ENCODE measurements around the gene SPAG16.

SPAG16 gene

DNA sequence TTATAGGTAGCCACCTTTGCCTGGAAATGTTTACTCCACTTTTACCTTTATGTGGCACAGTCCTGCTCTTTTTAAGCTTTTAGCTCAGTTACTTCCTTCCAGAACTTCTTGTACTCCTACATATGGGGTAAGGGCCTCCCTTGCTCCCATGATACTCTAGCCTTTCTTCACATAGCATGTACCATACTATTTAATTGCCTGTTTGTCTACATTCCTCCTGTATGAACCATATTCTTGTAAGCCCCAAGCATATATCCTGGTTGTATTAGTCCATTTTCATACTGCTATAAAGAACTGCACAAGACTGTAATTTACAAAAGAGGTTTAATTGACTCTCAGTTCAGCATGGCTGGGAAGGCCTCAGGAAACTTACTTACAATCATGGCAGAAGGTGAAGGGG, 1035.9 kb downstream of the SPAG16 start:
- no peak for DNase-seq

DNA sequence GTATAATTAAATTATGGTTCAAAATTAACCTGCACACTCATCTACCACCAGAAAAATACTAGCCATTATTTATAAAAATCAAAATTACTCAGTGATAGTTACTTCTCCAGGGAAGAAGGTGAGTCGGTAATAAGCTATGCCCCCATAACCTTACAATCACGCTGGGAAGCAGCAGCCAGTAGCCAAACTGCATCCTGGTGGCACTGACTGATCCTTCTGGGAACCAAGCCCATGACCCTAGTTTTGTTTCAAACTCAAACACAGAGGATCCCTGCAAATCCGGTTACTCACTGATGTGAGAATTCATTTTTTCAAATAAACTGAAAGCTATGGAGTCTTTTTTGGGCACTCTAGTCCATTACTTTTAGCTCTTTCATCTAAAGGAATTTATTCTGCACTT, 1038.4 kb downstream of the SPAG16 start:
- no peak for DNase-seq

DNA sequence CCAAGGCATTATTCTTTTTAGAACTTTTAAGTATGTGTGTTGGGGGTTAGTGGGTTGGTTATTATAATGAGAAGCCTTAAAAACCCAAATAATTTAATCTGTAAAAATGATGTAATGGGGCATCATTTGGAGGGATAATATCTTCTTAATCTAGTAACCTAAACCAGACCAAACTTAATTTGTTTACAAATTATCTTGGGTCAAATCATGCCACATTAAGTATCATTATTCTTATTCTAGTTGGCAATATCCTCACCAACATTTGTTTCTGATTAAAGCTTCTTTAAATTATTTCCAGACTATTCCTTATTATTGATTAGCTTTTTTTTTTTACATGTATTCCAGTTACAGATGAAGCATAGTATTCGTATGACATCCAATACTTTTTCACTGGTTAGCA, 1041.1 kb downstream of the SPAG16 start:
- no peak for DNase-seq

DNA sequence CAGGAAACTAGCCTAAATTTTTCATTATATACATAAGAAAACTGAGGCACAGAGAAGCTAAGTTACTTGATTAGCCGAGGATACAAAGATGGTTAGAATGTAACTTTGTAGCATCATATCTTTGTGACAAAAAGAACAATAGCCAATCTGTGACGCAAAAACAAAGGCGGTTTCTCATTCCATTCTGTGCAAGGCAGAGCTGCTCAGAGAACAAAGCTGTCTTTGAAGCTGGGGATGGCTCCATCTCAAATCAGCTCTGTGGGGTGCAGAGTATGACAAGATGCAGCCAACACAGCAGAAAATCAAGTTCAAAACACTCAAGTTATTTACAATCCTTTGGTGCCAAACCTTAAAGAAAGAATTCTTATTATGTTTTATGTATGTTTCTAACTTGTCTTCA, 1044.7 kb downstream of the SPAG16 start:
- DNase-seq: no peak

DNA sequence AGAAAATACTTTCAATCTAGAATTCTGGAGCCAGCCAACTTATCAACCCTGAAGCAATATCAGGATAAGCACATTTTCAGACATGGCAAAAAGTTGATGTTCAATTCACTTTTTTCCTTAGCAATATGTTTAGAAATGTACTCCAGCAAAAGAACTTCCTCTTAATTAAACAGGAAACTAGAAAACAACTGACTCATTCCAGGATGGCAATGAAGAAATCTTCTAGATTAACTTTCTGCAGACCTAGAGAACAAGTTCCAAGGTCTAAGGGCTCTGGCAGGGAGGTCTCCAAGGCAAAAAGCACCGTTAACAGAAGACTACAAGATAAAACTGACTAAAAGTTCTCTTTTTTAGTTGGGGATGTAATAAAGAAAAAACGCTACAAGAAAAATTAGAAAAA, 1057.4 kb downstream of the SPAG16 start:
- DNase-seq: no peak

DNA sequence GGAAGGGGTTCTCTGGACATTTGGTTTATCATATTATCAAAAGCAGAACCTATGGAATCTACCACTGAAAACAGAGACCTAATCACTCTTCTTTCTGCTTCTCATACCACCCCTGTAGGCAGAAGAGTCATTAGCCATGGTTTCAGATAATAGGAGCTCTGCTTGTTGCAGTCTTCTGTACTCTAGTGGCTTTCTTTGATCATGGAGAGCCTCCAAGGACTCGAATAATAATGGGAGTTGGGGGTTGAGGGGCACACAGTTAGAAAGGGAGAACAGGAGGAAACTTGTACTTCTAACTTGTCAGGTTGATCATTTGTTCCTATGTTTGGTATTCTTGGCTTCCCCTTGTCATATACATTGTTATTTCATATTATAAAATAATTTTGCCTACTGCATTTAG, 1074.2 kb downstream of the SPAG16 start:
- DNase-seq: no peak

DNA sequence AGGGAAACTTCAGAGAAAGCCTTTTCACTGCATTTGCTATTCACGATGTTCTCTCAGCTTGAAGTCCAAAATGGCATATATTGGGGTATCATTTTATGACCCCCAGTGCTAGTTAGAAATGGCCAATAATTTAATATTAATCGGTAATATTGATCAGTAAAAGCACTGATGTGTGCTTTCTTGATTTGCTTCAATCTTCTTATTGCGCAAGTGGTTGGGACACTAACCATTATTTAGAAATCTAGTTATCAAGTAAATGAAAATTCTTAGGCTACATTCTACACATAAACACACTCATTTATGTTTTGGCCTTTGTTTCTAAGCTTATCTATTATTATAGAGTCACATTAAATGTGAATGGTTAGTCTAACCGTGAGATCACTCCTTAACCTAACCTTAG, 1076.9 kb downstream of the SPAG16 start:
- no peak for DNase-seq

DNA sequence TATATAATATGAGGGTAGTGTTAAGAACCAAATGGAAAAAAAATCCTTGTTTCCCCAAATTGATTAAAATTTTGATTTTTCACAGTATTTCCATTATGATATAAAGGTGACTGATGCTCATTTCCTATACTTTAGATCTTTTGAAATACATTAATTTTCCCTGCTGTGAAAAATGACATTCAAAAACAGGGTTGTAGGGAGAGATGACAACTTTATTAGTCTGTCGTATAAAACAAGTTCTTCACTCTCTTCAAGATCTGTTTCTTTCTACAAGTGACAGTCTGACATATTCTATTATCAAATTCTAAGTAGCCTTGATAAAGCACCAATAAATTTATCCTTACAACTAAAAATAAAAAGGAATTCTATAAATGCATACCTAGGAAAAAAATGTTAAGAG, 1081.3 kb downstream of the SPAG16 start:
- DNase-seq: no peak

DNA sequence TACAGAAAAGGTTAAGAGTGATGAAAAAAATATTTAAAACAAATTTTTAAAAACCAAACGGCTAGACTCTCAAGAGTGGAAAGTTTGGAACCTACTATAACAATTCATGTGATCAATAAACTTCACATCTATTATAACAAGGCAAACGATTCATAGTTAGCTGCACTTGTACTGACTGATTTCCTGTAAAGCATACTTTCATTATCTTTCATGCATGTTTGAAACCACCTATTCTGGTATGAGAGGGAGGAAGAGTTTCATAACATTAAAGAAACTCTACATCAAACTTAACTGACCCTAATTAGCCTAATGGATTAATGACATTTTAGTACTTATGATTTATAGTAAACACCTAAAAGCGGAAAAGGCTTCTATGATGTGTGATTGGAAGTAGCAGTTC, 1082.9 kb downstream of the SPAG16 start:
- no peak for DNase-seq

DNA sequence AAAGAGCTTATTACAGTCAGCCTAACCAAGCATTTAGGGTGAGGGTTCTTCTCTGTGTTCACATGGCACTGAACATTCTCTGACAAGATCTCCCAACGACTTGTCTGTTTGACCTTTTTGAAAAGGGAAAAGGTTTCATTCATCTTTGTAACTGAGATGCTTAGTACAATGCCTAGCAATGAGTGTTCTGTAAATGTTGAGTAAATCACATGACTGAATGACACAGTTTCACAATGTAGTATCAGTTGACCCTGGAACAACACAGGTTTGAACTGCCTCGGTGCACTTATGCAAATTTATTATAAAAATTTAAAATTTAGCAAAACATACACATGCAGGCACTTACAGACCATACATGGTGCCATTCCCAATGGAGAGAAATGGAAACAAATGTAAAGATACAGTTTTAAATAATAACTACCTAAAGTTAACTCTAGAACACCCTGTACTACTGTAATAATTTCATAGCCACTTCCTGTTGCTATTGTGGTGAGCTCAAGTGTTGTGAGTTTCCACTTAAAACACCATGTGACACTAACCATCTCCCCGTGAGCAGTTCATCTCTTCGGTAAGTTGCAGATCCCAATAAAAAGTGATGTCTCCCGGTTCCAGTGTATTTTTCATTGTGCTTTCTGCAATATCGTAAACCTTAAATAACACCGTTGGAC, 1092.5 kb downstream of the SPAG16 start:
- DNase-seq: no peak

DNA sequence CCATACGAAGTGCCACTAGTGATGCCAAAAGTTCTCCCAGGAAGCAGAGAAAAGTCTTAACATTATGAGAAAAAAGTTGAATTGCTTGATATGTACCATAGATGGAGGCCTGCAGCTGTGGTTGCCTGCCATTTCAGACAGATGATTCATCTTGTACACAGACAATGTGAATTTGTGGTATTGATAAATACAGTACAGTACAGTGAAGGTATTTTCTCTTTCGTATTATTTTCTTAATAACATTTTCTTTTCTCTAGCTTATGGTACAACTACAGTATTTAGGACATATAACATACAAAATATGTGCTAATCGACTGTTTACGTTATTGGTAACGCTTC, 1093.0 kb downstream of the SPAG16 start:
- DNase-seq: no peak

DNA sequence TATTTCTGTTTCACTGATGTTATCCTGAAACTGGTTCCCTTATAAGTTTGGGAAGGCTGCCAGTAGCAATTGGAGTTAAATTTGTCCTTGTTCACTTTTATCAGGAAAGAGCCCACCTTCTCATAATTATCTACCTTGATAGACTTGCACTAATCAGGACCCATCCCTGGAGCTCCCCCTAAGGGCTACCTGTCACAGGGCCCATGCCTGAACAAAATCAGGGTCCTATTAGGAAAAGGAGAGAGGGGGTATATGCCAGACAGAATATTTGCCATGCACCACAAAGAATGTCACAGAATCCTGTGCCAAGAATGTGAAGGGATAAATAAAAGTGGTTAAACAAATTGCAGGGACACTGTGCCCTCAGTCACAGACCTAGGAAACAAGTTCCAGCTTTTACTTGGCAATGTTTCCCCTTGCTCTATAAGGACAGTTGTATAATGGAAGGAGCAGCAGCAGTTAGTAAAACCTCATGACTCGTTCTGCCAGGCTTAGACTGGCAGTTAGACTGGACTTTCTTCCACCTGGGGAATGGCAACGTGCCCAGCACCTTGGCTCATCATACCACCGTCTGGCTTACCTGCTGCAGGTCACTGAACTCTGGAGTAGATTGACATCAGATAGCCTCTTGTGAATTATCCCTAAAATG, 1094.3 kb downstream of the SPAG16 start:
- no peak for DNase-seq

DNA sequence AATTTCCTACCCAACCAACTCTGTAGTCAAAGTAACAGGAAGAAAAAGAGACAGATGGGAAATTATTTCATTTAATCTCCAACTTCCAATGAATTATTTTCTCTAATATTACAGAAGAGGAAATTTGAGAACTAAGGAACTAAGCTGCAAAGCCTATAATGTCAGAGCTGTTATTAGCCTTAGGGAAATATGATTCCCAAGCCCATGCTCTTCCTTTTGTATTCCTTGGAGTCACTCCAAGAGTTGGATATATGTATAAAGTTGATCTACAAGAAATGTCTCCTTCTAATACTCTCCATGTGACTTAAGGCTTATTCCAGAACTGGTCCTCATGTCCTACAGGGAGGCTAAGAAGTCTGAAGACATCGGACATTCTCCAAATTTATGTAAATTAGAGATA, 1095.0 kb downstream of the SPAG16 start:
- DNase-seq: no peak

DNA sequence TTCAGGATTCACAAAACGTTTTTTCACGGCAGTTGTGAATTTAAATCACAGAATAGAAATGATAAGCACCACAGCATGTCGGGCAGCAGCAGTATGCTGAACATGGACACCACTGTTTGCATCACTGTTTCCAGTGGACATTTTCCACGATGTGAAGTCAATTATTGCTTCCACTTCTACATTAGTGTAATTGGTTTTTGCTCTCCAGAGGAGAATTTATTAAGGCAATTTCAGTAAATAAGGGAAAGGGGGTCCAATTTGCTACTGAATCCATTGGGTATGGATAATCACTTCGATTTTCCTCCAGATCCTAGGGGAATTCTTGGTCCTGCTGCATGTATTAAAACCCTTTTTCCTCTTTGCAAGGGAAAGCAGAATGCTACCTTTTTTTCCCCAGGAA, 1096.4 kb downstream of the SPAG16 start:
- no peak for DNase-seq

DNA sequence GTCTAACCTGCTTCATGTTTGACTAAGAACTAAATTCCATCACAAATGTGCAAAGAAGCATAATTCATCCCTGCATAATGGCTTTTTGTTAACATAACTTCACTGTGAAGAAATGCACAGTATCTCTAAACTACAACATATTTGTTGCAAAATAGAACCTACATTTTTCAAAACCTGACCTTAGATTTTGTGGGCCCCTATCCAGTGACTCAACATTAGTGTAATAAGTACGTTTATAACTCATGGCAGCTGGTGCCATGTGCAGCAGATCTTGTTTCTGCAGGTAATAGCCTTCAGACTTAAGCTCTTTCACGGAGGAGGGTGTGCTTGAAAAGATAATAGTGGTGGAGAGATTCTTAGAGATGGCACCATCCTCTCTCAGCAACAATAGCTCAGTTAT, 1098.0 kb downstream of the SPAG16 start:
- no peak for DNase-seq

DNA sequence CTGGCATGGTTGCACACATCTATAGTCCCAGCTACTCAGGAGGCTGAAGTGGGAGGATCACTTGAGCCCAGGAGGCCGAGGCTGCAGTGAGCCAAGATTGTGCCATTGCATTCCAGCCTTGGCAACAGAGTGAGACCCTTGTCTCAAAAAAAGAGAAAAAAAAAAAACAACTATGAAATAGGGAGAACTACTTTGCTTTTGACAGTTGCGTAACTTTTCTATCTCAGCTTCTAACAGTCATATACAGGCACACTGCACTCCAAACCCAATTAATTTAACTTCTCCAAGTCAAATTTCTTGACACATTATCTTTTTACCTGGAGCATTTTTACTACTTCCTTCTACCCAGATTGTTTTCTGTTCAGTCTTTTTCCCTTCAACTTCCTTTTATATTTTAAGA, 1102.5 kb downstream of the SPAG16 start:
- DNase-seq: no peak

DNA sequence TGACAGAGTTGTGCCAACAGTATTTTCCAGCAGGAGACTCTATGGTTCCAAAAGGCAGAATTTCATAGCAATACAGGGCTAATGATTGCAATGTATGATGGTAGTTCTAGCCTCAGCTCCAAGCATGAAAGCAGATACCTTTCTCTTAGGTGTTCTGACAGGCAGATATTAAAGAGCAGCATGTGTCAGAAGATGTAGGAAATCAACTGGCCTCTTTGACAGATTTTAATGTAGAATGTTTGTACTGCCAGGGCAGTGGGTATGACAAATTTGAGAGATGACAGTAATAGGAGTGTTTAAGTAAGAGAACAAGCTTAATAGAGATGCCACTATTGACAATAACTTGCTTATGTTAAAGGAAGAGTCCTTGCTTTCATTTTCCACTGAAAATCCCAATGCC, 1105.1 kb downstream of the SPAG16 start:
- no peak for DNase-seq

DNA sequence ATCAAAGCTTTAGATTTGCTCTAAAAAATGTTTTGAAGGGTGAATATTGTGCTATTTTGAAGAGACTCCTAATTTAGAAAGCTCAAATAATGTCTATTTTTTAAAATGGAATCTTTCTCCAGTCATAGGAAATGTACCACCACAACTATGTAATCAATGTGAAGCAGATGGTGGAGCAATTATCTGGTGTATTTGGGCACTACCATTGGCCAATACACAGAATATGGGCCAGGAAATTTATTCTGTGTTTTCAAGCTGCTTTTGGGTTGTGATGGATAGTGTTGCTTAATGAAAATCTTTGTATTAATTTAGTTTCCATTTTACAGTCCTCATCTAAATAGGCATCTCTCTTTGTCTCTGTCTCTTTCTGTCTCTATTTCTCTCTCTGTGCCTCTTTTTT, 1109.5 kb downstream of the SPAG16 start:
- no peak for DNase-seq

DNA sequence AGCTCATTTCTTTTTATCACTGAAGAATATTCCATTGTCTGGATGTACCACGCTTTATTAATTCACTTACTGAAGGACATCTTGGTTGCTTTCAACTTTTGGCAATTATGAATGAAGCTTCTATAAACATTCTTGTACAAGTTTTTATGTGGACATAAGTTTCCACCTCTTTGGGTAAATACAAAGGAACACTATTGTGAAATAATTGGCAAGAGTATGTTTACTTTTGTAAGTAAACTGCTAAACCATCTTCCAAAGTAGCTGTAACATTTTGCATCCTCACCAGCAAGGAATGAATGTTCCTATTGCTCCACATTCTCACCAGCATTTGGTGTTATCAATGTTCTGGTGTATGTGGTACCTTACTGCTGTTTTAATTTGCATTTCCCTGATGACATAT, 1110.8 kb downstream of the SPAG16 start:
- no peak for DNase-seq

DNA sequence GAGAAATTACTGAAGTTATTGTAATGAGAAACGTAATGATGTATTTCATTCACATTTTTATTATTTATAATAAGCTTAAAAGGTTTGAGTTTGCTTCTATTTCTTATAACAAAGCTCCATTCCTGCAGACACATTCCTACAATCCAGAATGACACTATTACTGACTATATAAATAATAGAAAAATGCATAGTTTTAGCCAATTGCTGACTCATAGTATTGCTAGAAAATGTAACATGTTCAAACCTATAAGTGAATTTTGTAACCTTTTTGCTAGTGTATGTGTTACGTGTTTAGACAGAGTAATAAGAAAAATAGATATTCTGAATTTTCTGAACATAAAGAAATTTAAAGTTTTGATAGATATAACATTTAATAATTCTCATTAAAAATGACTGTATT, 1117.3 kb downstream of the SPAG16 start:
- no peak for DNase-seq

DNA sequence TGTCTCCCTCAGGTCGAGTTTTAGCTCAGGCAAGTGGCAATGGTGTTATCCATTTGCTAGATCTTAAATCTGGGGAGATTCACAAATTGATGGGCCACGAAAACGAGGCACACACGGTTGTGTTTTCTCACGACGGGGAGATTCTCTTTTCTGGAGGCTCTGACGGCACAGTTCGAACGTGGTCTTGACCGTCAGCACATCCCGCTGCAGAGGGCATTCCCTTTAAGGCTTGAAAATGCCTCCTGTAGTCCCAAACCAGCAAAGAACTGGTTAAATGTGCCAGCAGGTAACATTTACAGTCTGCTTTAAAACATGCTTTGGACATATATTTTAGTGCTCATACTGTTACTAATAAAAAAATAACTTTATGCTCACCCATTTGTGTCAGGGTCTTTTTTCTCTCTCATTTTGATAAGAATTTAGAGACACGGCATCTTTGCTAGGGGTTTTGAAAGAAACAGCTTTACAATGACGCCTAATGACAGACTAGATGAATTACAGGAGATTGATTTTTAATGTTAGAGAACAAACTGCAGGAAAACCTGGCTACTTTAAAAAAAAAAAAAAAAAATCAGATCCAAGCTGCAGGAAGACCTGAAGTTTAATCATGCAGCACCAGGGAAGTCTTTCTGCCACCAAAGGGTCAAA, 1126.0 kb downstream of the SPAG16 start:
- no peak for DNase-seq

DNA sequence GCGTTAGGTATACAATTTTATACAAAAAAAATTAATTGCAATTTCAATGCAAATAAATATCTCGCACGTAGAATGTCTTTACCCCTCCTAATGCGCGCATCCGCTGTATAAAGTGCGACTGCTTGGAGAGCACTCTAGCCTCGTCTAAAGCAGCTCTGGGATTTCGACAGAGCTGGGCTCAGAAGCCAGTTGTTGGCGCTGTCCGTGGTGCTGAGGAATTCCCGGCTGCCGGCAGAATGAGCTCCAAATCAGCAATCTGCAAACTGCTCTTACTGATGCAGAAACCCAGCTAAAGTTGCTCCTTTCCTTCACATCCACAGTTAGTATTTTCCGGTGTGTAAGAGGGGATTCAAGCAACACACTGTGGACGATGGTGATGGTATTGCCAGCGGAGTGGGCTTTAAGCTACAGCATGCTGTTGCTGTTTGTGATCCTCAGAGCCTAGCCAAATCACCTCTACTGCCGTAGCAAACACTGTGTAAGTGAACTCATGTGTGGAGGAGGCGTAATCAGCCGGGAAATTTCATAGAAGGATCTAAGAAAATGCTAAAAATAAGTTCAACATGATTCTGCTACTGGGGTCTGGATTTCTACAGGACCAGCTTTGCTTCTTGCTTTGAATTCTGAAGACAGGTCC, 1126.8 kb downstream of the SPAG16 start, which contains the start of gene VWC2L:
Gene VWC2L (plus strand): TSS at position 137 of the 637 bp plus-strand sequence. CDS start 3,140 bp downstream, outside the sequence.
- peak; percentile 36 for DNase-seq

DNA sequence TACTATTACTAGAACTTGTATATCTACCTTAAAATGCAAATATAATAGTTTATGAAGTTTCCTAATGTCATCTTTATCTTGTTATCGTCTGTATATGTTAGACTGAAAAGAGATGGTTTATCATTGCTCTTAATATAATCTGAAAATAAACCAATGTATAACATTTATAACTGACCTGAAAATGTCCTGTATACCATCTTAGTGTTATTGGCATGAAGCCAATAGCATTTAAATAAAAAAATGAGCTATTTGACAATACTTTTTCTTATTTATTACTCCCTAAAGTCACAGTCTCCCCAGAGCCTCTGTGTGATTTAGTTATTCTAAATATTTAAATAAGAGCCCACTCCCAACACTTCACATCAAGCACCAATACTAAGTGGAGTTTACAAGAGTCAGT, 1128.4 kb downstream of the SPAG16 start:
- no peak for DNase-seq

DNA sequence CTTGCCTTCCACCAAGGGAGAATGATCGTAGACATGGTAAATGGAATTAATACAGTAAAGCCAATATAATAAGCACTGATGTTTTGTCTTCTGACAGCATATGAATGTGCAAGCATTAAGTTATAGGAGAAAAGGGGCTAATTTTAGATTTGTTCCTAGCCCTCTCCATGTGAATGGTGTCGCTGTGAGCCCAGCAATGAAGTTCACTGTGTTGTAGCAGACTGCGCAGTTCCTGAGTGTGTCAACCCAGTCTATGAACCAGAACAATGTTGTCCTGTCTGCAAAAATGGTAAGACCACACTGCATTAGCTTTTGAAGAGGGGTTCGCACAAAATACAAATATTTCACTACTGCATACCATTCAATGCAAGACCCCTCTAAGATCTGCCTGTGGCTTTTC, 1152.2 kb downstream of the SPAG16 start:
- DNase-seq: no peak

Data from activated CD4-positive, alpha-beta T cell treated with anti-CD3 and anti-CD28 coated beads for 48 hours (primary cell).